Measurements from ENCODE around the gene STK17A. TPM values are rescaled to one million over a fixed set of nuclear protein-coding genes. Genes with fewer than 3 reads are reported as not detected.
A peak's percentile ranks its signal among the peaks of the same experiment; 100 is the strongest.

The STK17A gene
- total RNA-seq, 3 donors from 2014 or later (not counting 1 experiment from before 2014, with no cell fraction given), result 92.9 to 135 (median 111) TPM

DNA sequence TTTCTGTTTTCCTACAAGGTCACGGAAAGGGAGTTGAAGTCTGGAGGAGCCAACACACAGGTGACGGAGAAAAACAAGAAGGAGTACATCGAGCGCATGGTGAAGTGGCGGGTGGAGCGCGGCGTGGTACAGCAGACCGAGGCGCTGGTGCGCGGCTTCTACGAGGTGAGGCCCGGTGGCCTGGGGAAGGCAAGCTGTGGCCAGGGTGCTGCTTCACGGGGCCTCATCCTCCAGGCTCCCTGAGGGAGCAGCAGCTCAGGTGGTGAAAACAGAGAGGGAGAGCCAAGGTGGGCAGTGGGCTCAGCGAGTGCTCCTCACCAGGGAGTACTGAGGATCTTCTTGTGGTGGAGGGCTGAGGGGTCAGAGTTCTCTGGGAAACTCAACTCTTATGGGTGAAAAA is 32.5 kb upstream of the STK17A start:
- WGBS (ENCODE audit: insufficient coverage), result 94% methylated on average over 16 of the region's 16 CpGs
- H3K9me3 Mint-ChIP-seq, result no peaks in the 10 kb centered on the region

DNA sequence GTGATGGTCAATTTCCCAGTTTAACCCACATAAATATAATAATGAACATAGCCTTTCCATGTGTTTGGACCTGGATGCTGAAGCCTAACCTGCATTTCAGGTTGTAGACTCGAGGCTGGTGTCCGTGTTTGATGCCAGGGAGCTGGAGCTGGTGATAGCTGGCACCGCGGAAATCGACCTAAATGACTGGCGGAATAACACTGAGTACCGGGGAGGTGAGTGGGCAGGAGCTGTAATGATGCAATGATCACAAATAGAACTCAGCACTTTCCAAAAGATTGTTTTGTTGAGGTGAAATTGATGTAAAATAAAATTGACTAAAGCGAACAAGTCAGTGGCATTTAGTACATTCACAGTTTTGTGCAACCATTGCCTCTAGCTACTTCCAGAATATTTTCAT is 30.8 kb upstream of the STK17A start:
- Histone ChIP-seq H3K36me3 (ENCODE audit: control insufficient read depth, insufficient read depth, low read length) (no peaks in the 10 kb centered on the region), H3K4me3 (ENCODE audit: low read length) (no peak overlapping the region), H3K27me3 (ENCODE audit: control insufficient read depth, insufficient read depth, low read length) (no peaks in the 10 kb centered on the region), H3K27ac (ENCODE audit: low read length) (no peak overlapping the region), H3K4me1 (ENCODE audit: control insufficient read depth, insufficient read depth, low read length) (no peaks in the 10 kb centered on the region), H3K9me3 (ENCODE audit: control insufficient read depth, insufficient read depth, low read length) (no peaks in the 10 kb centered on the region)
- WGBS (ENCODE audit: insufficient coverage), result 88% methylated on average over 8 of the region's 8 CpGs
- DNase-seq, result no peak
- intact Hi-C loops (cut with micrococcal nuclease), result no loop called here
- no peak for ATAC-seq
- no peaks in the 10 kb centered on the region for H3K36me3 Mint-ChIP-seq
- no peaks in the 10 kb centered on the region for H3K9me3 Mint-ChIP-seq
- H3K27ac Mint-ChIP-seq, result no peak overlapping the region
- peaks cover 26 to 56% of the 10 kb centered on the region in 2 donors for H3K27me3 Mint-ChIP-seq (ENCODE audit: low read depth in 2 of 2)
- no peaks in the 10 kb centered on the region for H3K4me1 Mint-ChIP-seq
- no peak overlapping the region for H3K4me3 Mint-ChIP-seq
- TF ChIP-seq, protein P1, sequence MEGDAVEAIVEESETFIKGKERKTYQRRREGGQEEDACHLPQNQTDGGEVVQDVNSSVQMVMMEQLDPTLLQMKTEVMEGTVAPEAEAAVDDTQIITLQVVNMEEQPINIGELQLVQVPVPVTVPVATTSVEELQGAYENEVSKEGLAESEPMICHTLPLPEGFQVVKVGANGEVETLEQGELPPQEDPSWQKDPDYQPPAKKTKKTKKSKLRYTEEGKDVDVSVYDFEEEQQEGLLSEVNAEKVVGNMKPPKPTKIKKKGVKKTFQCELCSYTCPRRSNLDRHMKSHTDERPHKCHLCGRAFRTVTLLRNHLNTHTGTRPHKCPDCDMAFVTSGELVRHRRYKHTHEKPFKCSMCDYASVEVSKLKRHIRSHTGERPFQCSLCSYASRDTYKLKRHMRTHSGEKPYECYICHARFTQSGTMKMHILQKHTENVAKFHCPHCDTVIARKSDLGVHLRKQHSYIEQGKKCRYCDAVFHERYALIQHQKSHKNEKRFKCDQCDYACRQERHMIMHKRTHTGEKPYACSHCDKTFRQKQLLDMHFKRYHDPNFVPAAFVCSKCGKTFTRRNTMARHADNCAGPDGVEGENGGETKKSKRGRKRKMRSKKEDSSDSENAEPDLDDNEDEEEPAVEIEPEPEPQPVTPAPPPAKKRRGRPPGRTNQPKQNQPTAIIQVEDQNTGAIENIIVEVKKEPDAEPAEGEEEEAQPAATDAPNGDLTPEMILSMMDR (IDR thresholded peaks at IDR 0.05), result no peak

More for the DNA sequence above, 32.5 kb upstream of the STK17A start:
- H3K9me3 ChIP-seq (ENCODE audit: control insufficient read depth, insufficient read depth, low read length), result peaks cover 3% of the 10 kb centered on the region
- Mint-ChIP-seq H3K4me1 (no peaks in the 10 kb centered on the region), H3K4me3 (no peak overlapping the region), H3K36me3 (no peaks in the 10 kb centered on the region), H3K27me3 (ENCODE audit: low read depth in 2 of 2) (peaks cover 33 to 62% of the 10 kb centered on the region in 2 donors), H3K27ac (no peak overlapping the region)
- no peak for DNase-seq
- intact Hi-C loops (cut with micrococcal nuclease), result no loop called here
- no peaks in the 10 kb centered on the region for H3K36me3 ChIP-seq (ENCODE audit: control insufficient read depth, insufficient read depth, low read length)
- no peaks in the 10 kb centered on the region for H3K4me1 ChIP-seq (ENCODE audit: control insufficient read depth, insufficient read depth, low read length)
- TF ChIP-seq, protein P1 (IDR thresholded peaks at IDR 0.05), result no peak
- H3K27me3 ChIP-seq (ENCODE audit: control insufficient read depth, insufficient read depth, low read length), result no peaks in the 10 kb centered on the region
- no peak for ATAC-seq
- no peak overlapping the region for H3K27ac ChIP-seq (ENCODE audit: low read length)
- no peak overlapping the region for H3K4me3 ChIP-seq (ENCODE audit: low read length)

DNA sequence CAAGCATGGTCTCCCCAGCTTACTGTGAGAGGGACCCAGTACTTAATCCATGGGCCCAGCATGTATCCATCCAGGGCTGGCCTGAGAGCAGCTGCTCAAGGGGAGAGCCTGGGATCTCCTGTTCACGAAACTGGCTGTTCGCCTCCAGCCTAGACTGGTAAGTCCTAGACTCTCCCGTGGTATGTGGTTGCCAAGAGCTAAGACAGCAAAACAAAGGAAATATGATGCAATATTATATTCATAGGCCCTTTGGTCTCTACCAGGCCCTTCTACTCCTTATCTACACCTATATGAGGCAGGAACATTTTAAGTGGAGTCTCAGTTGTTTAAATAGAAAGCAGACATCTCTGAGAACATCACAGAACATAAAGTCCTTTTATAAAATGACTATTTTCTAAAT is 28.9 kb upstream of the STK17A start:
- Histone ChIP-seq H3K36me3 (ENCODE audit: control insufficient read depth, insufficient read depth, low read length) (no peaks in the 10 kb centered on the region), H3K27ac (ENCODE audit: low read length) (no peak overlapping the region), H3K27me3 (ENCODE audit: control insufficient read depth, insufficient read depth, low read length) (no peaks in the 10 kb centered on the region), H3K9me3 (ENCODE audit: control insufficient read depth, insufficient read depth, low read length) (no peaks in the 10 kb centered on the region), H3K4me1 (ENCODE audit: control insufficient read depth, insufficient read depth, low read length) (no peaks in the 10 kb centered on the region), H3K4me3 (ENCODE audit: low read length) (no peak overlapping the region)
- TF ChIP-seq, protein P1 (IDR thresholded peaks at IDR 0.05), result no peak
- DNase-seq (peak in 1 of 2 donors; percentile 44), ATAC-seq (peak in 1 of 3 donors; percentile 27)
- Mint-ChIP-seq H3K4me3 (no peak overlapping the region), H3K9me3 (no peaks in the 10 kb centered on the region), H3K27me3 (ENCODE audit: low read depth in 2 of 2) (peaks cover 33 to 69% of the 10 kb centered on the region in 2 donors), H3K36me3 (no peaks in the 10 kb centered on the region), H3K27ac (no peak overlapping the region), H3K4me1 (no peaks in the 10 kb centered on the region)
- intact Hi-C loops (cut with micrococcal nuclease), result no loop called here
- WGBS (ENCODE audit: insufficient coverage), result 76% methylated on average over 3 of the region's 3 CpGs

DNA sequence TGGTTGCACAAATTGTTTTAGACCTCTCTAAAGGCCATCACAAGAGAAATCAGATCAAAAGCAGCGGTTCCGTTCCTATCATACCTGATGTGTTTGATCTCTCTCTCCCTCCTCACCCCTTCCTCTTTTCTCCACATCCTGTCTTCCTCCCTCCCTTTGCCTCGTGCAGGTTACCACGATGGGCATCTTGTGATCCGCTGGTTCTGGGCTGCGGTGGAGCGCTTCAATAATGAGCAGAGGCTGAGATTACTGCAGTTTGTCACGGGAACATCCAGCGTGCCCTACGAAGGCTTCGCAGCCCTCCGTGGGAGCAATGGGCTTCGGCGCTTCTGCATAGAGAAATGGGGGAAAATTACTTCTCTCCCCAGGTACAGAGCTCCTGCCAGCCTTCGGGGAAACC is 28.5 kb upstream of the STK17A start:
- Histone ChIP-seq H3K9me3 (ENCODE audit: control insufficient read depth, insufficient read depth, low read length) (no peaks in the 10 kb centered on the region), H3K27ac (ENCODE audit: low read length) (no peak overlapping the region), H3K36me3 (ENCODE audit: control insufficient read depth, insufficient read depth, low read length) (no peaks in the 10 kb centered on the region), H3K4me3 (ENCODE audit: low read length) (no peak overlapping the region), H3K27me3 (ENCODE audit: control insufficient read depth, insufficient read depth, low read length) (no peaks in the 10 kb centered on the region), H3K4me1 (ENCODE audit: control insufficient read depth, insufficient read depth, low read length) (no peaks in the 10 kb centered on the region)
- peak in 1 of 2 donors; percentile 51 for DNase-seq
- Mint-ChIP-seq H3K27ac (no peak overlapping the region), H3K27me3 (ENCODE audit: low read depth in 2 of 2) (peaks cover 32 to 71% of the 10 kb centered on the region in 2 donors), H3K4me1 (no peaks in the 10 kb centered on the region), H3K4me3 (no peak overlapping the region), H3K36me3 (no peaks in the 10 kb centered on the region), H3K9me3 (no peaks in the 10 kb centered on the region)
- no peak for ATAC-seq
- intact Hi-C loops (cut with micrococcal nuclease), result no loop called here
- TF ChIP-seq, protein P1 (IDR thresholded peaks at IDR 0.05), result no peak
- 73% methylated on average over 15 of the region's 15 CpGs for WGBS (ENCODE audit: insufficient coverage)
